ENCODE data around the gene MRPL14.

Gene MRPL14

GRCh38 chr6:44071670-44072451, 55.4 kb downstream of the MRPL14 start:
- no peak overlapping the region for H4K8ac ChIP-seq (ENCODE audit: low read depth, low read length)
- no peak overlapping the region for H3K18ac ChIP-seq (ENCODE audit: low read length)
- no peaks in the 10 kb centered on the region for H3K79me1 ChIP-seq (ENCODE audit: low read length)
- H2BK120ac ChIP-seq (ENCODE audit: low read depth, low read length) = no peak overlapping the region
- H3K4me1 ChIP-seq (ENCODE audit: control insufficient read depth, low read depth, low read length) = peaks cover 8% of the 10 kb centered on the region
- no peak overlapping the region for H2BK15ac ChIP-seq (replicated peaks; ENCODE audit: low read depth)
- DNase-seq = no peak
- H3K36me3 ChIP-seq (ENCODE audit: control insufficient read depth, insufficient read depth, low read length) = no peaks in the 10 kb centered on the region
- no CpG with 5 or more reads among the region's 8 CpGs for WGBS (ENCODE audit: extremely low coverage, insufficient coverage, low lambda C conversion rate)
- H2AK5ac ChIP-seq (ENCODE audit: low read length) = no peak overlapping the region
- no peak overlapping the region for H3K56ac ChIP-seq (ENCODE audit: low read length)
- no peak overlapping the region for H3K4ac ChIP-seq (ENCODE audit: low read depth, low read length)
- no peak overlapping the region for H3K27ac ChIP-seq (ENCODE audit: low read depth, low read length)
- H3K9ac ChIP-seq (ENCODE audit: low read length) = no peak overlapping the region
- no peak overlapping the region for H4K5ac ChIP-seq (ENCODE audit: low read length)
- no peak overlapping the region for H3K4me3 ChIP-seq (ENCODE audit: low read length)
- H3K4me2 ChIP-seq (ENCODE audit: low read length) = no peak overlapping the region
- no peaks in the 10 kb centered on the region for H3K79me2 ChIP-seq (ENCODE audit: control insufficient read depth, insufficient read depth, low read length)
- no peak overlapping the region for H2BK5ac ChIP-seq (ENCODE audit: low read length)
- no peaks in the 10 kb centered on the region for H3K27me3 ChIP-seq (ENCODE audit: insufficient read depth, low read length, poor library complexity)
- no peak overlapping the region for H3K23ac ChIP-seq (ENCODE audit: low read length)

DNA sequence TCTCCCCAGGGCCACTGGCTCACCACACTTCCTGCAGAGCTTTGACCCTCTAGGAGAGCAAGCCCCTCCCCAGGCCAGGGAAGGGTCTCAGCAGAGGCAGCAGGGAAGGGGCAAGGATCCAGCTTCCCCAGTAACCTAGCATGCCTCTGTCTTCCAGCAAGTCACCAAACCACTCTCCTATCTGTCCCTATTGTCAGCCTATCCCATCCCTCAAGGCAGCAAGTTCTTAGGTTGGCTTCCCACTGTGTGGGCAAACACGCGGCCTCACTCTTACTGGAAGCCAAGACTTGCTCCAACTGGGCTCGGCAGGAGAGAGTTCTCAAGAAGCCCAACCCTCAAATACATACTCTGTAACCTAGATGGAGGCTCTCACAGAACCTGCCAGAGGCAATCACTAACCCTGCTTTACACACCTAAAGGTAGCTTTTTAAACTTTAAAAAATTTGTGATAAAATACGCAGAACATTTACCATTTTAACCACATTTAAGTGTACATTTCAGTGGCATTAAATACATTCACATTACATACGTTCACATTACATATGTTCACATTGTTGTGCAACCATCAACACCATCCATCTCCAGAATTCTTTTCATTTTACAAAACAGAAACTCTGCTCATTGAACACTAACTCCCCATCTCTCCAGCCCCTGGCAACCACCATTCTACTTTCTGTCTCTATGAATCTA, 58.5 kb downstream of the MRPL14 start:
- peaks cover 5% of the 10 kb centered on the region for H3K4me1 ChIP-seq (ENCODE audit: control insufficient read depth, low read depth, low read length)
- DNase-seq = peak; percentile 96
- no peaks in the 10 kb centered on the region for H3K79me2 ChIP-seq (ENCODE audit: control insufficient read depth, insufficient read depth, low read length)
- no peaks in the 10 kb centered on the region for H3K27me3 ChIP-seq (ENCODE audit: insufficient read depth, low read length, poor library complexity)
- no peak overlapping the region for H4K5ac ChIP-seq (ENCODE audit: low read length)
- no peak overlapping the region for H2AK5ac ChIP-seq (ENCODE audit: low read length)
- H3K4ac ChIP-seq (ENCODE audit: low read depth, low read length) = no peak overlapping the region
- H2BK5ac ChIP-seq (ENCODE audit: low read length) = peak overlapping the region; percentile 33
- H3K9ac ChIP-seq (ENCODE audit: low read length) = no peak overlapping the region
- no peaks in the 10 kb centered on the region for H3K36me3 ChIP-seq (ENCODE audit: control insufficient read depth, insufficient read depth, low read length)
- H3K18ac ChIP-seq (ENCODE audit: low read length) = peak overlapping the region; percentile 2
- no peak overlapping the region for H3K23ac ChIP-seq (ENCODE audit: low read length)
- no peak overlapping the region for H3K27ac ChIP-seq (ENCODE audit: low read depth, low read length)
- H2BK120ac ChIP-seq (ENCODE audit: low read depth, low read length) = no peak overlapping the region
- H4K8ac ChIP-seq (ENCODE audit: low read depth, low read length) = no peak overlapping the region
- H3K4me2 ChIP-seq (ENCODE audit: low read length) = no peak overlapping the region
- H3K4me3 ChIP-seq (ENCODE audit: low read length) = no peak overlapping the region
- H3K56ac ChIP-seq (ENCODE audit: low read length) = peak overlapping the region; percentile 80
- H2BK15ac ChIP-seq (replicated peaks; ENCODE audit: low read depth) = no peak overlapping the region
- WGBS (ENCODE audit: extremely low coverage, insufficient coverage, low lambda C conversion rate) = 100% methylated on average over 1 of the region's 5 CpGs
- no peaks in the 10 kb centered on the region for H3K79me1 ChIP-seq (ENCODE audit: low read length)

- DNase-seq = no peak
- H3K56ac ChIP-seq (ENCODE audit: low read length) = no peak overlapping the region
- H3K4me3 ChIP-seq (ENCODE audit: low read length) = no peak overlapping the region
- H3K79me2 ChIP-seq (ENCODE audit: control insufficient read depth, insufficient read depth, low read length) = no peaks in the 10 kb centered on the region
- H3K4me1 ChIP-seq (ENCODE audit: control insufficient read depth, low read depth, low read length) = peaks cover 4% of the 10 kb centered on the region
- H3K27ac ChIP-seq (ENCODE audit: low read depth, low read length) = no peak overlapping the region
- H3K4ac ChIP-seq (ENCODE audit: low read depth, low read length) = no peak overlapping the region
- H2BK15ac ChIP-seq (replicated peaks; ENCODE audit: low read depth) = no peak overlapping the region
- H2BK120ac ChIP-seq (ENCODE audit: low read depth, low read length) = no peak overlapping the region
- H3K27me3 ChIP-seq (ENCODE audit: insufficient read depth, low read length, poor library complexity) = no peaks in the 10 kb centered on the region
- no peak overlapping the region for H3K23ac ChIP-seq (ENCODE audit: low read length)
- no peaks in the 10 kb centered on the region for H3K79me1 ChIP-seq (ENCODE audit: low read length)
- no peak overlapping the region for H3K9ac ChIP-seq (ENCODE audit: low read length)
- H3K4me2 ChIP-seq (ENCODE audit: low read length) = no peak overlapping the region
- no CpG with 5 or more reads among the region's 7 CpGs for WGBS (ENCODE audit: extremely low coverage, insufficient coverage, low lambda C conversion rate)
- peak overlapping the region; percentile 15 for H2AK5ac ChIP-seq (ENCODE audit: low read length)
- H3K36me3 ChIP-seq (ENCODE audit: control insufficient read depth, insufficient read depth, low read length) = no peaks in the 10 kb centered on the region
- no peak overlapping the region for H3K18ac ChIP-seq (ENCODE audit: low read length)
- no peak overlapping the region for H4K8ac ChIP-seq (ENCODE audit: low read depth, low read length)
- no peak overlapping the region for H4K5ac ChIP-seq (ENCODE audit: low read length)
- H2BK5ac ChIP-seq (ENCODE audit: low read length) = no peak overlapping the region
These were observed 59.8 kb downstream of the MRPL14 start for GRCh38 chr6:44067173-44068139.

GRCh38 chr6:44066394-44067172, 60.7 kb downstream of the MRPL14 start:
- no peak for DNase-seq
- Histone ChIP-seq H3K56ac (ENCODE audit: low read length) (no peak overlapping the region), H3K36me3 (ENCODE audit: control insufficient read depth, insufficient read depth, low read length) (no peaks in the 10 kb centered on the region), H4K8ac (ENCODE audit: low read depth, low read length) (no peak overlapping the region), H3K4me3 (ENCODE audit: low read length) (no peak overlapping the region), H3K9ac (ENCODE audit: low read length) (no peak overlapping the region), H3K4me1 (ENCODE audit: control insufficient read depth, low read depth, low read length) (peaks cover 4% of the 10 kb centered on the region), H3K4ac (ENCODE audit: low read depth, low read length) (no peak overlapping the region), H4K5ac (ENCODE audit: low read length) (no peak overlapping the region), H3K18ac (ENCODE audit: low read length) (no peak overlapping the region), H3K79me1 (ENCODE audit: low read length) (no peaks in the 10 kb centered on the region), H3K4me2 (ENCODE audit: low read length) (no peak overlapping the region), H3K27ac (ENCODE audit: low read depth, low read length) (no peak overlapping the region), H3K79me2 (ENCODE audit: control insufficient read depth, insufficient read depth, low read length) (no peaks in the 10 kb centered on the region), H2BK120ac (ENCODE audit: low read depth, low read length) (no peak overlapping the region), H3K27me3 (ENCODE audit: insufficient read depth, low read length, poor library complexity) (no peaks in the 10 kb centered on the region), H2AK5ac (ENCODE audit: low read length) (no peak overlapping the region), H2BK15ac (replicated peaks; ENCODE audit: low read depth) (no peak overlapping the region), H2BK5ac (ENCODE audit: low read length) (no peak overlapping the region), H3K23ac (ENCODE audit: low read length) (no peak overlapping the region)
- no CpG with 5 or more reads among the region's 6 CpGs for WGBS (ENCODE audit: extremely low coverage, insufficient coverage, low lambda C conversion rate)

DNA sequence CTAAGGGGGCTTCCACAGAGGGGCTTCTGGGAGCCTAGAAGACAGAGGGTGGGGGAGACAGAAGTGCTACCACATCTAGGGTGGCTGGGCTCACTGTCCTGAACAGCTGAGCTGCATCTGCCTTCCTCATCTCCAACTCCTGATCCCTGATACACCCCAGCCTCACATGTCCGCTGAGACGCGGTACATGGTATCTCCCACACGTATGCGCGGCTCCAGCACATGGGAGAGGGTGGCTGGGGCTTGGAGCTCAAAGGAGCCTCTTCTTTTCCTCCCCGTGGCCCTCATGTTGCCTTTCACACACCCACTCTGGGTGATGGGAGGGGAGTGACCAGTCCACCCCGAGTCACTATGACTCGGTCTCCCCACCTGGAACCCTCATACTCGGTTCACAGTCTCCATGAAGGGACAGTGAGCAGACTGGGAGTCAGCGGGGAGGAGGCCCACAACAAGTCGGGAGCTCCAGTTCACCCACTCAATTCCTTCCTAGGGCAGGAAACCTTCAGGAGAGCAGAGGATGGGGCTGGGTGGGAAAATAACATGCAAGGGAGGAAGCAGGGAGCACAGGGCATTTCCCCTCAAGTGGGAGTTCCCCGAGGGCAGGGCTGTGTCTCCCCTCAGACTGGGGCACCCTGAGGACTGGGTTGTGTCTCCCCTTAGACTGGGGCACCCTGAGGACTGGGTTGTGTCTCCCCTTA, 61.7 kb downstream of the MRPL14 start:
- Histone ChIP-seq H3K4me3 (ENCODE audit: low read length) (no peak overlapping the region), H3K4me2 (ENCODE audit: low read length) (no peak overlapping the region), H3K36me3 (ENCODE audit: control insufficient read depth, insufficient read depth, low read length) (no peaks in the 10 kb centered on the region), H4K8ac (ENCODE audit: low read depth, low read length) (no peak overlapping the region), H3K79me2 (ENCODE audit: control insufficient read depth, insufficient read depth, low read length) (no peaks in the 10 kb centered on the region), H3K18ac (ENCODE audit: low read length) (no peak overlapping the region), H3K4ac (ENCODE audit: low read depth, low read length) (no peak overlapping the region), H3K56ac (ENCODE audit: low read length) (no peak overlapping the region), H3K9ac (ENCODE audit: low read length) (no peak overlapping the region), H2BK15ac (replicated peaks; ENCODE audit: low read depth) (no peak overlapping the region), H2AK5ac (ENCODE audit: low read length) (no peak overlapping the region), H2BK5ac (ENCODE audit: low read length) (no peak overlapping the region), H3K27me3 (ENCODE audit: insufficient read depth, low read length, poor library complexity) (no peaks in the 10 kb centered on the region), H3K79me1 (ENCODE audit: low read length) (no peaks in the 10 kb centered on the region), H3K27ac (ENCODE audit: low read depth, low read length) (no peak overlapping the region), H3K4me1 (ENCODE audit: control insufficient read depth, low read depth, low read length) (peaks cover 4% of the 10 kb centered on the region), H4K5ac (ENCODE audit: low read length) (no peak overlapping the region), H2BK120ac (ENCODE audit: low read depth, low read length) (no peak overlapping the region), H3K23ac (ENCODE audit: low read length) (no peak overlapping the region)
- no CpG with 5 or more reads among the region's 13 CpGs for WGBS (ENCODE audit: extremely low coverage, insufficient coverage, low lambda C conversion rate)
- no peak for DNase-seq

Data from mesendoderm (in vitro differentiated cells).